Fibroblast of the aortic adventitia (primary cell): ENCODE data around the gene CCDC192. TPM values are rescaled to one million over a fixed set of nuclear protein-coding genes. Genes with fewer than 3 reads are reported as not detected.

Experiments
- DNase-seq: peaks from one replicate; pipeline ENCODE4 v3.0.0-alpha.2; 2010; ENCODE audit warnings: low read depth
- H3K4me3 ChIP-seq: 2 replicates; pipeline ENCODE4 v1.5.1; 2011; ENCODE audit warnings: low read depth, mild to moderate bottlenecking, control low read depth, low read length, moderate library complexity
- CTCF ChIP-seq: IDR thresholded peaks from 2 replicates; pipeline ENCODE4 v1.5.1; 2011; ENCODE audit warnings: mild to moderate bottlenecking, low read length, control low read depth, inconsistent platforms; ENCODE audit not compliant: insufficient read depth
- total RNA-seq: library from RNA; depleted of rRNA; stranded (reverse); fragments of >200 nt; gene quantifications from 2 replicates; pipeline ENCODE4 v1.2.3, GENCODE V29; 2012; ENCODE audit warnings: low replicate concordance

Gene CCDC192
- total RNA-seq, 1 donor, result not detected

- no peak for TF ChIP-seq CTCF
- peak; percentile 91 for DNase-seq
- no peak overlapping the region for H3K4me3 ChIP-seq
Observed at GRCh38 chr5:127813633-127814587, 110.7 kb downstream of the CCDC192 start.

GRCh38 chr5:127814588-127814973 lies 111.4 kb downstream of the CCDC192 start:
- TF ChIP-seq CTCF, result no peak
- DNase-seq, result peak; percentile 74
- H3K4me3 ChIP-seq, result no peak overlapping the region

- peak; percentile 65 for DNase-seq
- TF ChIP-seq CTCF, result no peak
- H3K4me3 ChIP-seq, result no peak overlapping the region
Observed at GRCh38 chr5:127820910-127821553, 117.8 kb downstream of the CCDC192 start.

- no peak for TF ChIP-seq CTCF
- no peak for DNase-seq
- H3K4me3 ChIP-seq, result no peak overlapping the region
Observed at GRCh38 chr5:127821896-127822295, 118.7 kb downstream of the CCDC192 start.

GRCh38 chr5:127824126-127824525 lies 120.9 kb downstream of the CCDC192 start:
- peak; percentile 34 for DNase-seq
- no peak overlapping the region for H3K4me3 ChIP-seq
- no peak for TF ChIP-seq CTCF

- no peak for DNase-seq
- no peak for TF ChIP-seq CTCF
- no peak overlapping the region for H3K4me3 ChIP-seq
Observed at GRCh38 chr5:127826011-127826410, 122.8 kb downstream of the CCDC192 start.
